CD4-positive, alpha-beta T cell treated with Interleukin-17A for 4 hours (primary cell): ENCODE data around the gene PSMG4.
"Not testable (repeated sequence)": the region's sequence is repeated elsewhere in the genome, so short reads cannot be mapped to it uniquely, and the experiment has no call there.

Experiments
- DNase-seq: peaks from one replicate; pipeline ENCODE4 v3.0.0-alpha.2; 2020; ENCODE audit warnings: mixed read lengths

The PSMG4 gene

DNA sequence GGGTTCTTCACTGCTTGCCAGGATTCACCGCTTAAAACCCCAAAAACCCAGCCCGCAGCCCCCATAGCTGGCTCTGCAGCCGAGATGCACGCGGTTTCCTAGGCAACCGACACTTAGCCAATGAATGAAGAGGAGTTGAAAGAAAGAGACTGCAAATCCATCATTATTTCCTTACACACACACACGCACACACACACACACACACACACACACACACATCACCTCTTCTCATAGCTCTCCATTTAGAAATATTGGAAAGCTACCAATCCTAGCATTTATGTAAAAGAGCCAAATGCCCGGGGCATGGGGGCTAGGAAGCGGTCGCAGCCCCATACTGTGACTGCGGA is 27.9 kb upstream of the PSMG4 start:
- DNase-seq = no peak

DNA sequence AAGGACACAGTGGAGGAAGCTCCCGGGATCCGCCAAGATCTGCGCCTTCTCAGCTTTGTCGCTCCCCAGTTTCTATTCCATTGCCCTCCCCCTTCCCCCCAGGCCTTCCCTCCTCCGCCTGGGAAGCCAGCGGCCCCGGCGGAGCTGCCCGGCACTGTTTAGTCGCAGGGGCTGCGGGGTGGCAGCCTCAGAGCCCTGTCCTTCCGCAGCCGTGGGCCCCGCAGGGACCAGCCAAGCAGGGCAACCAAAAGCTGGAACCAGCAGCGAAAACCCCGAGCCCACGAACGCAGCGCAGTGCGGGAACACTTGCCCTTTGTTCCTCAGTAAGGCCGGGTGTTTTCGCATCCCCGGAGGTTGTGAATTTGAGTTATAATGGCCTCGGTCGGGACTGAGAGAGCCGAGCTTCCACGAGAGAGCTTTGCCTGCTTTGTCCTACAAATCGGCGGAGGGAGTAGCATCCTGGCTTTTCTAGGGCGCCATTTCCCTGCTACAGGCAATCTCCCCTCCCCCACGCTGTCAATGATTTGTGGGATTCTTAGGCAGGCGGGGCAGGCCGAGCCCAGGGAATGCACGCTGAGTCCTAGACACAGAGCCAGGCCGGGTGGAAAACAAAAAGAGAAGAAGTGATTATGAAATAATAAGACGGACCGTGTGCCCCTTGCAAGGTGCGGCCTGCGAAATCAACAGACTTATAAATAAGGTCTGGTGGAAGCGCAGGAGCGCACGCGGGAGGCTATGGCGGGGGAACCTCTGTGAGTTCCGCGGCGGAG is 27.3 kb upstream of the PSMG4 start:
- peak; percentile 18 for DNase-seq

DNA sequence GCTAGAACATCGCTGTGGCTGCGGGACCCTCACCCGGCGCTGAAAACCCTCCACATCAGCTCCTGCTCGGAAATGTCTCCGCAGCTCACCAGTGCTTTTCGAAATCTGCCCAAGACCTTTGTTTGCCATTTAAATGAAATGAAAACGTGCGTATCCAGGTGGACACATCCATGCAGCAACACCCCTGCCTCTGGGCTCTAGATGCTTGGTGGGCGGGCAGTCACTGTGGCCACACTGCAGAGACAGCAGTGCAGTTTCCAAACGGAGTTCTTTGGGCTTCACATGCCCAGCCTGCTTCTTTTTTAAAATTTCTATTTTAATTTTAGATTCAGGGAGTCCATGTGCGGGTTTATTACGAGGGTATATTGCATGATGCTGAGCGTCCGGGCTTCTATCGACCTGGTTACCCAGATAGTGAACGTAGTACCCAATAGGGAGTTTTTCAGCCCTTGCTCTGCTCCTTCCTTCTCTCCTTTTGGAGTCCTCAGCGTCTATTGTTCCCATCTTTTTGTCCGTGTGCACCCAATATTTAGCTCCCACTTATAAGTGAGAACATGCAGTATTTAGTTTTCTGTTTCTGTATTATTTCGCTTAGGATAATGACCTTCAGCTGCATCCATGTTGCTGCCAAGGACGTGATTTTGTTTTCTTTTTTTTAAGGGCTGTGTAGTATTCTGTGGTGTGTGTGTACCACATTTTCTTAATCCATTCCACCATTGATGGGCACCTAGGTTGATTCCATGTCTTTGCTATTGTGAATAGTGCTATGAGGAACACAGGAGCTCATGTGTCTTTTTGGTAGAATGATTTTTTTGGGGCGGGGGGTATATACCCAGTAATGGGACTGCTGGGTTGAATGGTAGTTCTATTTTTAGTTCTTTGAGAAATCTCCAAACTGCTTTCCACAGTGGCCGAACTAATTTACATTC is 26.5 kb upstream of the PSMG4 start:
- DNase-seq = no peak

DNA sequence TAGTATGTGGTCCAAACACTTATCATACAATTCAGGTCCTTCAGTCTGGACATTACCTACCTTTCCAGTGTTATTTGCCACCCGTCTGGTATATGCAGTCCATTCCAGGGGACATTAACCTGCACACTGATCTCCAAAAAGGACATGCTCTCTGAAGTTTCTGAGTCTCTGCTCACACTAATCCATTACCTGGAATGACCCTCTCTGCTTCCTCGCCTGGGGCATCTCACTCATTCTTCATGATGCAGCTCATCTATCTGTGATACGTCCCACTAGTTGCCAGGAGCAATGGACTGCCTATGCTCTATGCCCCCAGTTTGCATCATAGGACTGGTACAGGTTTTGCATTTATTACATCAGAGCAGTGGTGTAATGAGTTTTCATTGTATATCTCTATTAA is 25.4 kb upstream of the PSMG4 start:
- DNase-seq = no peak

DNA sequence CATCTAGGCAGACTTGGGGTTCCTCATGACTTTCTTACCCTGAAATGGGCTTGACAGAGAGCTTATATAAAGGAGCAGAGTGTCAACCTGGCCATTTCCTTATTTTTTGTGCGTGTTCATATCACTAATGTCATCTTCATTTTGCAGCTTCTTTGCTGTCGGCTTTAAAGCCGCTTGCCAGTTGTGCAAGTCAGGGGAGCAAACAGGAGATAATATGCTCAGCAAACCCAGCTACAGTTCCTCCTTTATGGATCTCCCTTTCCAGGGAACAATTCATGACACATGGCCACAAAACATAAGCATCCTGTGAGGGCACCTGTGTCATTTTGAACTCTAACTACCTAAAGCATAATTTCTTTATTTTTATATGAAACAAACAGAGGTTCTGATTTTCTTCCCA is 24.8 kb upstream of the PSMG4 start:
- no peak for DNase-seq

DNA sequence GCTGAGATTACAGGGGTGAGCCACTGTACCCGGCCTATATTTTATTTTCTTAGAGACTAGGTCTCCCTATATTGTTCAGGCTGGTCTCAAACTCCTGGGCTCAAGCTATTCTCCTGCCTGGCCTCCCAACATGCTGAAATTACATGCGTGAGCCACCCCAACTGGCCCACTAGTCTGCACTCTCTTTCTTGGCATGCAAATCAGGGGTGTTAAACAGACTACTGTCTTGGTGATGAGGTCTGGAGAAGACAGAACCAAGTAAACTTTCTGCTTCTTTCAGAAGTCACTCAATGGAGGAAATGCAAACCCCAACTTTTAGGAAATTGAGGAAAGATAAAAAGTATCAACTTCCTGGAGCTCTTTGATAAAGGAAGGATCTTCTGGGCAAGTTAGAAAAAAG is 23.3 kb upstream of the PSMG4 start:
- no peak for DNase-seq

GRCh38 chr6:3236005-3236404 is 22.7 kb upstream of the PSMG4 start:
- no peak for DNase-seq

DNA sequence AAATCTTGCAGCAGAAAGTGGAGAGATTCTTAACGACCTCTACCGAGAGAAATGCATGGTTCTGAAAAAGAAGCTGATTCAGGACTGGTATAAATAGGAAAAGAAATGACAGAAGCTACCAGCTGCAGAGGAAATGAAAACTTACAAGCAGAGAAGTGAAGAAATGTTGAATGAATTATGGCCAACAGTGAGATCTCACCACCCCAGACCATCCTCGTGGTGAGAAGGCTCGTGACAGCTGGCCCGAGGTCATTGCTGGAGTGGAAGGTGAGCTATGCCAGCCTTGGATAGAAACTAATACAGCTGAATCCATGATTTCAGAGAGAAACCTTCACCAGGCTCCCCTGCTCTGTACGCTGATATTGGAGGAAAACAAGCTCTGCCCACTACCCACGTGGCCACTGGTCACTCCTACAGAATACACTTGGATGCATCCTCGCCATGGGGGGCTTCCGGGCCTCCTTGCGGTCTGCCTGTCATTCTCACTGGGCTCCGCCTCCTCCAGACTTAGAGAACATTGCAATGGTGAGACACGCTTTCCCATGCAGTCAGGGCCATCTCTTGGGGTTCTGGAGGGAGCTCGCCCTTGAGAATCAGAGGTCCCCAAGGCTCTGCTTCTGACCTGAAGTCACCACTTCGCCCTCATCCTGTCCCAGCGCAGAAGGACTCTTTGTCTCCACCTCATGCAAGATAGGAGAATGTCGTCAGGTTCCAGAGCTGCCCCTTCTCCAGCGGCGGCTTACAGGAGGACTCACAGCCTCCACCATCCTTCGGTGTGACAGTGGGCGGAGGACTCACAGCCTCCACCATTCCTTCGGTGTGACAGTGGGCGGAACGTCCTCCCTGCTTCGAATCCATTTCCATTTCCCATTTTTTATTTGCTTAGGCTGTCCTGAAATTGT is 20.7 kb upstream of the PSMG4 start:
- no peak for DNase-seq

DNA sequence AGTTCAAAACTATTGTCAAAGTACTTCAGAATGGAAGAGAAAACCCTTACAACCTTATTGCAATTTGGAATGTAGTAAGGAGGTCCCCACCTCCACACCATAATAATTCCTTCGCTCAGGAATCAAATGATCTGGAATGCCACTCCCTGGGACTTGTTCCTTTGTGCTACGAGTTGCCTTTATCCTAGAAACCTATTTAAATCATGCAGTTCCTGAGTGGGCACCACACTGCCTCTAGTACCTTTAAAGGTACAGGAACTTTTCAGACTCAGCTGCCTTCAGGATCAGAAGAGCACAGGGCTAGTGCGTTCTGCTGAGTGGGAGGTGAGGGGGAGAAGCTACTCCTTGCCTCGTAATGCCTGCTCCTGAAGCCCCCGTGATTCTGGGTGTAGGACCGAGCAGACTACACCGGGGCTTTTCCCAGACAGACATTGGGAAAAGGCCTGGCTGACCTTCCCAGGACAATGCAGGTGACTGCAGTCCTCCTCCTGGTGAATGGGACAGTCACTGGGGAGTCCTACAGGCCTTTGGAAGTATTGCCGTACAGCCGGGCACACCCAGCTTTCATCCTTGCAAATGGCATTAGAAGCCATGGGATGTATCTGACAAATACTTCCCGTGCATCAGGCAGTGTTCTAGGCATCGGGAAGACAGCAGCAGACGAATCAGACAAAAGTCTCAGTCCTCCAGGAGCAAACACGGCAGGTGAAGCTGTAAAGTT is 19.5 kb upstream of the PSMG4 start:
- no peak for DNase-seq

DNA sequence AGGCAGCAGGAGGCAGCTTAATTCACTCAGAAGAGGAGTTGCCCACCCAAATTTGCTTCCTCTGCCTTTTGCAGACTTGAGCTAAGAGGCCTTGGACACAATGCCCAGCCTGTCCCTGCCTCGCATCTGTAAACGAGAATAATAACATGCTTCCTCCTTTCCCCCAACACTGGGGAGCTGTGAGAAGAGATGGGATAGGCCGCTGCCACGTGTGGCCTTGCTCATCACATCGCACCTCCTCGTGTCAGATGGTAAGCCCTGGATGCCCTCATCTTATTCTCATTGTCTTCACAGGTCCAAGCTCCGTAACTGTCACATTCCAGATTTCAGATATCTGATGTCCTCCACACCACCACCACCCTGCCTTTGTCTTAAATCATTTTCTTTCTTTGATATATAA is 18.2 kb upstream of the PSMG4 start:
- no peak for DNase-seq

GRCh38 chr6:3241745-3242144 is 17.0 kb upstream of the PSMG4 start:
- not testable (repeated sequence) for DNase-seq

- no peak for DNase-seq
These were observed 16.0 kb upstream of the PSMG4 start for GRCh38 chr6:3242768-3243167.

DNA sequence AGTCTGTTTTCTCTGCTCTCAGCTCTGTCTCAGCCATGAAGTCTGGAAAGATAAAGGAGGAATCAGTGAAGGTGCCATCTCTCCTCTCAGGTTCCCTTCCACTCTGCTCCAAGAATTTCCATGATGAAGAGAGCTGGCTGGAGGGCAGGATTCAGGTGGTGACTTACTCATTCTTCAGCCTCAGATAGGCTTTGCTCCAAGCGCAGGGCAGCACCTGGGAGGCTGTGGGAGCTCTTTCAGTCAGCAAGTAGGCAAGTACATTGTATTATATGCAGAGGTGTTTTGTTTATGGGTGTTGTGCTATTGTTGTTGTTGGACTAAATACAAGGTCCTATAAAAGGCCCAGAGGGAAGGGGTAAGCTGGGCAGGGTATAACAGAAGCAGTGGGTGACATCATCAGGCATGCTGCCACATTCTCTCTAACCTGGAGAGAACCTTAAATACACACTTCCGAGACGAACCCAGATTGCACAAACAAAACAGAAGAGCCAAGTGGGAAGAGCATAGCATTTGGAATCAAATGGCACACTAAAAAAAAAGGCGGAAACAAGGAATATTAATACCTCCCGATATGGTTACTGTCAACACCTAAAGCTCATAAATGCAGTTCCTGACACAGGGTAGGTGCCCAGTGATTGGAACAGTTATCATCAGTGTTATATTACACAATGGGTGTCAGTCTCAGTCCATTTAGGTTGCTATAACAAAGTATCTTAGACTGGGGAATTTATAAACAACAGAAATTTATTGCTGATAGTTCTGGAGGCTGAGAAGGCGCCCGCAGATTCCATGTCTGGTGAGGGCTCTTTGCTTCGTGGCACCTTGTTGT is 14.5 kb upstream of the PSMG4 start:
- DNase-seq = no peak

- DNase-seq = not testable (repeated sequence)
These were observed 13.9 kb upstream of the PSMG4 start for GRCh38 chr6:3244832-3245161.

DNA sequence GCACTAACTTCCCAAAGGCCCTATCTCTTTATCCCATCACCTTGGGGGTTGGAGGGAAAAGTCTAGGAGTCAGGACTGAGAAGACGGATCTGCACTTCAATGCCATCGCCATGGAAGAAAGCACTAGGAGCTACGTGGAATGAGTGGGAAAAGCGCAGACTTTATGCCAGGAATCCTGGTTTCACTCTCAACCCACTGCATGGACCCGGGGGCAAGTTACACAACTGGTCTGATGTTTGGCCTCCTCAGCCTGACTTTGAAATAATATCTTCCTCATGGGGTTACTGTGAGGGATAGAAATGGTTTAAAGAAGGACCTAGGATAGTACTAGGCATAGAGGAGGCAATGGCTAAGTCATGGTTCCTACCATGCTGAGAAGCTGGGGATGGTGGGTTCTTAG is 13.5 kb upstream of the PSMG4 start:
- DNase-seq = no peak

- DNase-seq = no peak
These were observed 11.2 kb upstream of the PSMG4 start for GRCh38 chr6:3247255-3248146.

DNA sequence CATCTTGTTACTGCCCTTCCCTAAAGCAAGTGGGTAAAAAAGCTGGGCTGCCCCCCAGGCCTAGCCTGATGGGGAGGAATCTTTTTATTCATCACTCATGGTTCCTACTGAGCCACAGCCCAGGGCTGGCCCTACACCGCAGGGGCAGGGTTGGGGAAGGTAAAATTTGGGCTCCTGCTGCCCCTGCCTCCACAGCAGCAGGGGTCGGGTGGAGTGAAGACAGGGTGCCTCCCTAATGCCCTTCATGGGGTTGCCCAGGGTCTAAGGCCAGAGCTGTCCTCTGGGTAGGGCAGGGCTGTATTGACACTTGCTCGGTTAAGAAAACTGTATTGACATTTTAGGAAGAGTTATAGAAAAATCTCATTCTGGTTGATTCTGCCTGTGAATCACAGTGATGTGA is 8.9 kb upstream of the PSMG4 start:
- DNase-seq = no peak

- DNase-seq = no peak
These were observed 8.5 kb upstream of the PSMG4 start for GRCh38 chr6:3250231-3250675.

GRCh38 chr6:3251462-3252314 is 7.1 kb upstream of the PSMG4 start:
- peak; percentile 86 for DNase-seq

DNA sequence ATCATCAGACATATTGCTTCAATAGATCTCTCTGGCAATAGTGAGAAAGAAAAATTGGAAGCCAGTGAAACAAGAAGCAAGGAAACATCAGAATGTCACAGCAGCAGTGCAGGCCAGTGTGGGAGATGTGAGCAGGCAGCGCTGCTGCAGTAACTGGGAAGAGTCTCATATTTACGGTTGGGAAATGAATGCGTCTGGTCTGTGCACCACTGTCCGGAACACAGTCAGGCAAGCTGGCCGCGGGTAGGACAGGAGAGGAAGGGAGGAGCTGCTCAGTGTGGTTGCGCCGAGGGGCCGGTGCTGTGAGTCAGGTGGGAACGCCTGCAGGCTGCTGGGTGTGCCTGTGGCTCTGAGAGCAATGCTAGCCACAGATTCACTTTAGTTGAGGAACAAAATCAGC is 6.4 kb upstream of the PSMG4 start:
- peak; percentile 15 for DNase-seq
